Calu3 (cell line): Measurements from ENCODE around the gene LILRB2. TPM values are rescaled to one million over a fixed set of nuclear protein-coding genes. Genes with fewer than 3 reads are reported as not detected.

ENCODE experiments used
- BruUV-seq: library from RNA; stranded (reverse); fragments of 400-500 nt; replicated peaks from 2 replicates; lab custom pipeline; 2021; lab: Mats Ljungman, UMichigan
- CTCF ChIA-PET: fragments of 300-600 bp; sonication (Branson Sonifier 250); formaldehyde crosslinking; loops from one replicate; lab custom pipeline; 2022; ENCODE audit warnings: antibody characterized with exemption; lab: Charles Lee
- DNase-seq: peaks from one replicate; pipeline ENCODE4 v3.0.0; 2022
- H3K27ac Mint-ChIP-seq: one replicate; pipeline ENCODE4 v1.8.0; 2022; ENCODE audit warnings: mixed read lengths; ENCODE audit not compliant: unreplicated experiment
- H3K27me3 Mint-ChIP-seq: one replicate; pipeline ENCODE4 v1.8.0; 2022; ENCODE audit warnings: mixed read lengths; ENCODE audit not compliant: unreplicated experiment
- H3K36me3 Mint-ChIP-seq: one replicate; pipeline ENCODE4 v1.8.0; 2022; ENCODE audit warnings: mild to moderate bottlenecking, moderate library complexity, mixed read lengths; ENCODE audit not compliant: insufficient read depth, unreplicated experiment
- H3K4me1 Mint-ChIP-seq: one replicate; pipeline ENCODE4 v1.8.0; 2022; ENCODE audit warnings: mild to moderate bottlenecking, low read depth, mixed read lengths; ENCODE audit not compliant: unreplicated experiment
- H3K4me3 Mint-ChIP-seq: one replicate; pipeline ENCODE4 v1.8.0; 2022; ENCODE audit warnings: mild to moderate bottlenecking, low read depth, moderate library complexity, mixed read lengths; ENCODE audit not compliant: unreplicated experiment
- H3K9me3 Mint-ChIP-seq: one replicate; pipeline ENCODE4 v1.8.0; 2022; ENCODE audit warnings: low read depth, mixed read lengths; ENCODE audit not compliant: unreplicated experiment
- intact Hi-C: fragments of 100-400 bp; cut with micrococcal nuclease; formaldehyde crosslinking; loops from one replicate; pipeline ENCODE4 v1.10.0; 2022; ENCODE audit not compliant: unreplicated experiment
- total RNA-seq: library from RNA; stranded (reverse); gene quantifications from 2 replicates; pipeline ENCODE4 v1.2.3, GENCODE V29; 2022
- TF ChIP-seq, protein P1 (sequence below): fragments of 200-600 bp; IDR thresholded peaks from one replicate; pipeline ENCODE4 v1.8.0; 2022; ENCODE audit warnings: antibody characterized with exemption; ENCODE audit not compliant: unreplicated experiment

LILRB2 gene
- total RNA-seq, 1 experiment from 2014 or later, result not detected

DNA sequence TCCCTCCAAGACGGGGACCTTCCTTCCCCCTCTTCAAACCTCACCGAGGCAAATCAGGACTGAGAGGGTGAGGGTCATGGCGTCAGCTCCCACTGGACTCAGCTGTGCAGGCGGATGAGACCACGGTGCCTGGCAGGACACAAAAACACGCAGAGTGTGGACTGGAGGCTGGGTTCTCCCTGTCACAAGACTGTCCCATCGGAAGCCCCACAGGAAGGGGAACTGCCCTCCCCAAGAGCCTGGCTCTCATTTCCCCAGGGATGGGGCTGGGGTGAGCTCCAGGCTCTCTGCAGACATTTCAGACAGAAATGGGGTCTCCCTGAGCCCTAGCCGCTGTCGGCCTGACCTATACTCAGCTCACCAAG, 23.8 kb downstream of the LILRB2 start, which contains the start of gene LILRB5:
LILRB5 (minus strand) TSS at position 158 of the 365 bp plus-strand sequence; CDS start at position 78, 80 bp downstream.
- DNase-seq, result no peak
- H3K4me1 Mint-ChIP-seq, result no peaks in the 10 kb centered on the region
- no TSS peak for BruUV-seq
- H3K4me3 Mint-ChIP-seq, result no peak within 1 kb of the TSS
- TF ChIP-seq, protein P1, sequence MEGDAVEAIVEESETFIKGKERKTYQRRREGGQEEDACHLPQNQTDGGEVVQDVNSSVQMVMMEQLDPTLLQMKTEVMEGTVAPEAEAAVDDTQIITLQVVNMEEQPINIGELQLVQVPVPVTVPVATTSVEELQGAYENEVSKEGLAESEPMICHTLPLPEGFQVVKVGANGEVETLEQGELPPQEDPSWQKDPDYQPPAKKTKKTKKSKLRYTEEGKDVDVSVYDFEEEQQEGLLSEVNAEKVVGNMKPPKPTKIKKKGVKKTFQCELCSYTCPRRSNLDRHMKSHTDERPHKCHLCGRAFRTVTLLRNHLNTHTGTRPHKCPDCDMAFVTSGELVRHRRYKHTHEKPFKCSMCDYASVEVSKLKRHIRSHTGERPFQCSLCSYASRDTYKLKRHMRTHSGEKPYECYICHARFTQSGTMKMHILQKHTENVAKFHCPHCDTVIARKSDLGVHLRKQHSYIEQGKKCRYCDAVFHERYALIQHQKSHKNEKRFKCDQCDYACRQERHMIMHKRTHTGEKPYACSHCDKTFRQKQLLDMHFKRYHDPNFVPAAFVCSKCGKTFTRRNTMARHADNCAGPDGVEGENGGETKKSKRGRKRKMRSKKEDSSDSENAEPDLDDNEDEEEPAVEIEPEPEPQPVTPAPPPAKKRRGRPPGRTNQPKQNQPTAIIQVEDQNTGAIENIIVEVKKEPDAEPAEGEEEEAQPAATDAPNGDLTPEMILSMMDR, result no peak
- intact Hi-C loops, result no loop called here
- CTCF ChIA-PET, result interaction anchor here (0.6 kb wide), 1 partner anchor 11 kb away, joined by 3 read pairs; no protein-coding TSS in a partner anchor
- H3K27me3 Mint-ChIP-seq, result peaks cover 100% of the 10 kb centered on the region
- no peaks in the 10 kb centered on the region for H3K36me3 Mint-ChIP-seq
- H3K9me3 Mint-ChIP-seq, result no peaks in the 10 kb centered on the region
- no peak within 1 kb of the TSS for H3K27ac Mint-ChIP-seq

DNA sequence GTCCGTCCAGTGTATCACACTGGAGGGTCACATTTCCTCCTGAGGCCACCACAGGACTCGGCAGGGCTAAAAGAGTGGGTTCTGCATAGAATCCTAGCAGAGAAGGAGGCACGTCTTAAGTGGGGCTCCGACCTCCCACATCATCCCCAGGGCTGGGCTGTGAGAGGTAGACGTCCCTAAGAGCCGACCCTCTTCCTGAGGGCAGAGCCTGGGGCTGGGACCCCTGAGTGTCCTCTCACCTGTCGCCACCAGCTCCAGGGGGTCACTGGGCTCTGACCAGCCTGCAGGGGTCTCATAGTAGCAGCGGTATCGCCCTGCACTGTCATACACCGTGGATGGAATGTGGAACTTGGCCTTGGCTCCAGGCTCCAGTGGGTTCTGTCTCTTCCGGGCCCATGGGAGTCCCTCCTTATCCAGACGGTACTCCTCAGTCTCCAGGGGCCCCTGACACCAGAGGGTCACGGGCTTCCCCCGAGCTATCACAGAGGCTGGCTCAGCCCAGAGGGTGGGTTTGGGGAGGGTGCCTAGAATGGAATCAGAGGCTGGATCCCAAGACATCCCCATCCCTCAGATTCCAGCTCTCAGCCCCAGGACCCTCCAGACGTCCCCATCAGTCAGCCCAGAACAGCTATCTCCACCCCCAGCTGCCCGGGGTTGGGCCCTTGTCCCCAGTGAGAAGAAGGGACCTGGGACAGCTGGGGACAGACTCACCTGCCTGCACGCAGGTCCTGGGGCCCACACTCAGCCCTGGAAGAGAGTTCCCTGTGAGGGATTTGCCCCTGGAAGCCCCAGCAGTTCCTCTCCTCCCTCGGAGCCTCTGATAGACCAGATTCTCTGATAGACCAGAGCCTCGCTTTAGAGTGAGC, 24.4 kb downstream of the LILRB2 start:
- H3K4me3 Mint-ChIP-seq, result no peak overlapping the region
- H3K27ac Mint-ChIP-seq, result no peak overlapping the region
- H3K36me3 Mint-ChIP-seq, result no peaks in the 10 kb centered on the region
- DNase-seq, result no peak
- intact Hi-C loops, result no loop called here
- no peaks in the 10 kb centered on the region for H3K9me3 Mint-ChIP-seq
- TF ChIP-seq, protein P1, result no peak
- H3K27me3 Mint-ChIP-seq, result peaks cover 100% of the 10 kb centered on the region
- H3K4me1 Mint-ChIP-seq, result no peaks in the 10 kb centered on the region
- BruUV-seq, result no TSS peak
- CTCF ChIA-PET, result interaction anchor here (0.6 kb wide), 1 partner anchor 11 kb away, joined by 3 read pairs; no protein-coding TSS in a partner anchor

DNA sequence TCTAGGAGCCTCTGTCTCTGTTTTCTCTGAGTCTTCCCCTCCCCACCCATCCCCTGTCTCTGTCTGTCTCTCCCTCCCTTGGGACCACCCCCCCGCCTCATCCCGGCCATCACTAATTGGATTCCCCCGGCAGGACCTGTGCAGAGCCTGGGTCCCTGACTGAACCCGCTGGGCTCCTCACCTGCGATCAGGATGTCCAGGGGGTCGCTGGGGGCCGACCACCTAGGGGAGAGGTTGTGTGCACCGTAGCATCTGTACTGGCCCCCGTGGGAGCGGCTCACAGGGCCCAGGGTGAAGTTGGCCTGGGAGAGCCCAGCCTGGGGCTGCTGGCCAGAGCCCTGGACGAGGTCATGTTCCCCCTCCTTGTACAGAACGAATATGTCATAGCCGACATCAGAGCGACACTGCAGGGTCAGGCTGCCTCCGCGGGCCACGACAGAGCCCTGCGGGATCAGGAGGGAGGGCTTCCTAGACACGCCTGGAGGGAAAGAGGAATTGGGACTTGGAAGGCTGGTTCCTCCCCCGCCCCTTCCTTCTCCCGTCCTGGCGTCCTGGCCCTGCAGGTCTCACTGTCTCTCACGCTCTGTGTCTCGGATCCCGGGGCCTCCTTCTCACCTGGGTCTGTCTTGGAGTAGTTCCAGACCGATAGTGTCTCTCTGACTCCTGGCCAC, 25.7 kb downstream of the LILRB2 start:
- H3K4me3 Mint-ChIP-seq, result no peak overlapping the region
- intact Hi-C loops, result no loop called here
- TF ChIP-seq, protein P1, result no peak
- DNase-seq, result no peak
- CTCF ChIA-PET, result interaction anchor here (0.8 kb wide), 1 partner anchor 514 kb away, joined by 3 read pairs; no protein-coding TSS in a partner anchor
- H3K9me3 Mint-ChIP-seq, result no peaks in the 10 kb centered on the region
- BruUV-seq, result no TSS peak
- no peaks in the 10 kb centered on the region for H3K36me3 Mint-ChIP-seq
- H3K27ac Mint-ChIP-seq, result no peak overlapping the region
- peaks cover 100% of the 10 kb centered on the region for H3K27me3 Mint-ChIP-seq
- no peaks in the 10 kb centered on the region for H3K4me1 Mint-ChIP-seq

DNA sequence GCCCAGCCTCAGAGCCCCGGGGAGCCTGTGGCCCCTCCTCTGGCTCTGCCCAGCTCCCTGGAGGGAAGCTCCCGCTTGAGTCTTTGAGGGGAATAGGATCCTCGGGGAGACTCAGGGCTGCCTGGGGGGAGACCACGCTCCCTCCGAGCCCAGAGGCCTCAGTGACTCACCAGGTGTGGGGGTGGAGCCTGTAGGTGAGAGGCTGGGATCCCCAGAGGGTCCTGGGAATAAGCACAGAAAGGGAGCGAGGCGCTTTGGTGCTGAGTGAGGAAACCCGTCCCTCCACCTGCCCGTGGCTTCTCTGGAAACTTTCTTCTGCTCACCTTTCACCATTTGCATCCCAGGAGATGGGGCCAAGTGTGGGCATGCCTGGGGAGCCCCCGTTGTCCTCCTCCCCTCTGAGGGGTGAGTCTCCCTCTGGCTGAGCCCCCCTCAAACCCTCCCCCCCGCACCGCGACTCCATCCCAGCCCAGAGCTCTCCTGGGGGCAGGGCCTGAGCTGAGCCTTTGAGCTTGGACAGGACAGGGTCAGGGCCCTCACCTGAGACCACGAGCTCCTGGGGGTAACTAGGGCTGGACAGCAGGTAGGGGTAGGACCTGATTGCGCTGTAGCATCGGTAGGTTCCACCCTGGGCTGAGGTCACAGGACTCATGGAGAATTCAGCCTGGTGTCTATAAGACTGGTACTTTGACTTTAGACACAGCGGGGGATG, 26.6 kb downstream of the LILRB2 start:
- H3K36me3 Mint-ChIP-seq, result no peaks in the 10 kb centered on the region
- TF ChIP-seq, protein P1, result no peak
- no peak for DNase-seq
- BruUV-seq, result no TSS peak
- H3K9me3 Mint-ChIP-seq, result no peaks in the 10 kb centered on the region
- CTCF ChIA-PET, result interaction anchor here (0.8 kb wide), 1 partner anchor 514 kb away, joined by 3 read pairs; no protein-coding TSS in a partner anchor
- intact Hi-C loops, result no loop called here
- H3K27ac Mint-ChIP-seq, result no peak overlapping the region
- no peaks in the 10 kb centered on the region for H3K4me1 Mint-ChIP-seq
- no peak overlapping the region for H3K4me3 Mint-ChIP-seq
- peaks cover 100% of the 10 kb centered on the region for H3K27me3 Mint-ChIP-seq
